Mesenteric fat pad (tissue), 1 donor: ENCODE measurements around the gene ZFYVE21. TPM values are rescaled to one million over a fixed set of nuclear protein-coding genes. Genes with fewer than 3 reads are reported as not detected.

Experiments used
- DNase-seq: peaks from one replicate; pipeline ENCODE4 v3.0.0-alpha.2; 2020; ENCODE audit warnings: low spot score
- total RNA-seq: library from RNA; stranded (reverse); fragmentation: NEBNext Ultra II Directional; extraction: Animal tissue kit (Norgen Biotek cat#: 25700); gene quantifications from one replicate; pipeline ENCODE4 v1.2.1, GENCODE V29; 2021
- donor health status: DM: yes; HTN: yes; CAD: no.

The ZFYVE21 gene
- total RNA-seq, 1 donor from 2014 or later: 57.4 TPM

- no peak for DNase-seq
Observed at GRCh38 chr14:103723748-103724081, 8.1 kb downstream of the ZFYVE21 start.

GRCh38 chr14:103724116-103724515 lies 8.5 kb downstream of the ZFYVE21 start:
- DNase-seq: no peak

GRCh38 chr14:103725001-103725682 lies 9.5 kb downstream of the ZFYVE21 start:
- no peak for DNase-seq

- DNase-seq: no peak
Observed at GRCh38 chr14:103725739-103726395, 10.3 kb downstream of the ZFYVE21 start.

GRCh38 chr14:103726474-103726873 lies 10.9 kb downstream of the ZFYVE21 start:
- no peak for DNase-seq

- DNase-seq: no peak
Observed at GRCh38 chr14:103727313-103727980, 11.8 kb downstream of the ZFYVE21 start.

- no peak for DNase-seq
Observed at GRCh38 chr14:103728141-103728540, 12.5 kb downstream of the ZFYVE21 start.

- no peak for DNase-seq
Observed at GRCh38 chr14:103728721-103729120, 13.1 kb downstream of the ZFYVE21 start.

- DNase-seq: no peak
Observed at GRCh38 chr14:103729496-103730448, 14.2 kb downstream of the ZFYVE21 start.

- no peak for DNase-seq
Observed at GRCh38 chr14:103730490-103731035, 15.0 kb downstream of the ZFYVE21 start.

GRCh38 chr14:103731481-103731880 lies 15.9 kb downstream of the ZFYVE21 start:
- DNase-seq: no peak

GRCh38 chr14:103731916-103732867 lies 16.6 kb downstream of the ZFYVE21 start:
- DNase-seq: no peak

- no peak for DNase-seq
Observed at GRCh38 chr14:103732868-103733620, 17.4 kb downstream of the ZFYVE21 start.

- DNase-seq: no peak
Observed at GRCh38 chr14:103733651-103734050, 18.0 kb downstream of the ZFYVE21 start.

GRCh38 chr14:103734081-103734888 lies 18.7 kb downstream of the ZFYVE21 start:
- no peak for DNase-seq

GRCh38 chr14:103735022-103735421 lies 19.4 kb downstream of the ZFYVE21 start:
- no peak for DNase-seq

- no peak for DNase-seq
Observed at GRCh38 chr14:103735439-103735814, 19.8 kb downstream of the ZFYVE21 start.

GRCh38 chr14:103735815-103736545 lies 20.4 kb downstream of the ZFYVE21 start:
- no peak for DNase-seq
